ENCODE measurements around the gene B4GALT5.

Gene B4GALT5

GRCh38 chr20:49660912-49661311, 52.8 kb downstream of the B4GALT5 start:
- TF ChIP-seq CTCF (conservative IDR thresholded peaks at IDR 0.05; ENCODE audit: low read length): no peak
- no peak overlapping the region for H3K4me3 ChIP-seq (ENCODE audit: low read length)
- DNase-seq (ENCODE audit: low read depth): no peak

DNA sequence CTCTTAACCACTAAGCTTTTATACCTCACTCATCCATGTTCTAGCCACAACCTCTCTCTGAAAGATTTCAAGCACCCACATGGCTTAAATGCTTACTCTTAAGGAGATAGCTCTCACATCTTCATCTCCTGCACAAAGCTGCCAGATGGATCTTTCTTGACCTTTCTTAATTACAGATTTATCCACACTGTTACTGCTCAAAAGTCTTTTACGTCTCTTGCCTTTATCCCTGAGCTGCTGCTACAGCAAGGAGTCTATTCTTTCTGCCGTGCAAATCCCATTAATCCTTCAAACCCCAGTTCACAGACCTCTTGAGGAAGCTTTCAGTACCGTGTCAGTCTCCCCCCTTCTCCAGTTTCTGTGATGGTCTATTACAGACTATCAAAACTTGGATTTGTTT, 54.6 kb downstream of the B4GALT5 start:
- no peak overlapping the region for H3K4me3 ChIP-seq (ENCODE audit: low read length)
- TF ChIP-seq CTCF (conservative IDR thresholded peaks at IDR 0.05; ENCODE audit: low read length): no peak
- DNase-seq (ENCODE audit: low read depth): no peak

DNA sequence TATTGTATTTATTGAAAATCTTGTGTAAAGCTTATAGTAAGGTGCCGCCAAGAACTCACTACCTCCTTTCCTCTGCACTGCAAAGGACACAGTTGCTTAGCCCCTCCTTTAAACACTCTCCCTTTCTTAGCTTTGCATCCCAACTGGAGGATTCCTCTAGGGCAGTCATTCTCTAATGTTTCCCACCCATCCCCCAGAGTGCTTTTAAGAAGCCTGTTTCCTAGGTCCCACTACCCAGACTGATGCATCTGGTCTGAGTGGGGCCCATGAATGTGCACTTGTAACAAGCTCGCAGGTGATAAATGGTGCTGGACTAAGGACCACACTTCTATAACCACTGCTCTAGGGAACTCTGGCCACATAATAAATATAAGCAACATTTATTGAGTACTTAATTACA, 55.2 kb downstream of the B4GALT5 start:
- H3K4me3 ChIP-seq (ENCODE audit: low read length): no peak overlapping the region
- no peak for DNase-seq (ENCODE audit: low read depth)
- no peak for TF ChIP-seq CTCF (conservative IDR thresholded peaks at IDR 0.05; ENCODE audit: low read length)

- DNase-seq (ENCODE audit: low read depth): peak; percentile 93
- TF ChIP-seq CTCF (conservative IDR thresholded peaks at IDR 0.05; ENCODE audit: low read length): no peak
- no peak overlapping the region for H3K4me3 ChIP-seq (ENCODE audit: low read length)
Measured at GRCh38 chr20:49657118-49657901, 56.4 kb downstream of the B4GALT5 start.

- peak; percentile 46 for DNase-seq (ENCODE audit: low read depth)
- H3K4me3 ChIP-seq (ENCODE audit: low read length): no peak overlapping the region
- no peak for TF ChIP-seq CTCF (conservative IDR thresholded peaks at IDR 0.05; ENCODE audit: low read length)
Measured at GRCh38 chr20:49656304-49656703, 57.4 kb downstream of the B4GALT5 start.

DNA sequence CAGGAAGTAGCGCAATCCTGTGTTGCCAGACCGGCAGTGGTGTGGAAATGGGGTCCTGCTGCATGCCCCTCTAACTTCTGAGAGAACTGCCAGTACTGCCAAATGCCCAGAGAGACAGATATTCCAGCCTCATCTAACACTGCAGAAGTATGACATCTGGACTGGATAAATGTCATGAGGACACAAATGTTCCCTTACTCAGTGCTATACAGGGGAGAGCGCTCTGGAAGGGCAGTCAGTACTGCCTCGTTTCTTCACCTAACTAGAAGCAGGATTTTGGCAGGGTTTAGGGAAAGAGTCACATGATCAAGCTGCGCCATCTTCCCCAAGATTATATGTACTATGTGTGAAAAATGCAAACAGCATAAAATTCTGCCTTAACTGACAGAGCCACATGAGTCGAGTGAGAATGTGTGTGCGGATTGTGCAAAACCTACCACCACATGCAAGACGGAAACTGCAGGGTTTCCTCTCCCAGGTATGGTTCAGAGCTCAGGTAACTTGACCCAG, 59.7 kb downstream of the B4GALT5 start:
- TF ChIP-seq CTCF (conservative IDR thresholded peaks at IDR 0.05; ENCODE audit: low read length): no peak
- no peak overlapping the region for H3K4me3 ChIP-seq (ENCODE audit: low read length)
- no peak for DNase-seq (ENCODE audit: low read depth)

GRCh38 chr20:49649672-49650071, 64.0 kb downstream of the B4GALT5 start:
- TF ChIP-seq CTCF (conservative IDR thresholded peaks at IDR 0.05; ENCODE audit: low read length): no peak
- DNase-seq (ENCODE audit: low read depth): no peak
- H3K4me3 ChIP-seq (ENCODE audit: low read length): no peak overlapping the region

Measured in AG10803 (cell line).